Activated naive CD8-positive, alpha-beta T cell treated with anti-CD3 and anti-CD28 coated beads, Interleukin-2, amount 10 ng/mL, durations not matched to agents 7 days and 5 days (primary cell): ENCODE measurements around the gene CCDC39. TPM values are rescaled to one million over a fixed set of nuclear protein-coding genes. Genes with fewer than 3 reads are reported as not detected.

Experiments
- ATAC-seq: fragments of 150-1000 bp; cut with Tn5 transposase; one replicate; pipeline ENCODE4 v1.10.0; 2021; ENCODE audit warnings: low read depth, moderate library complexity
- POLR2A ChIA-PET: fragments of 350-600 bp; sonication (Branson Sonifier 250); formaldehyde crosslinking; loops from one replicate; lab custom pipeline; 2021; ENCODE audit warnings: antibody characterized with exemption; lab: Charles Lee
- DNase-seq: peaks from one replicate; pipeline ENCODE4 v3.0.0; 2021
- H3K27ac Mint-ChIP-seq: one replicate; pipeline ENCODE4 v1.8.0; 2022; ENCODE audit warnings: mild to moderate bottlenecking, mixed read lengths
- H3K27me3 Mint-ChIP-seq: one replicate; pipeline ENCODE4 v1.8.0; 2022; ENCODE audit warnings: mild to moderate bottlenecking, moderate library complexity, mixed read lengths
- H3K36me3 Mint-ChIP-seq: one replicate; pipeline ENCODE4 v1.8.0; 2021; ENCODE audit warnings: mild to moderate bottlenecking, mixed read lengths
- H3K4me1 Mint-ChIP-seq: one replicate; pipeline ENCODE4 v1.8.0; 2021; ENCODE audit warnings: mixed read lengths
- H3K4me3 Mint-ChIP-seq: one replicate; pipeline ENCODE4 v1.8.0; 2022; ENCODE audit warnings: mild to moderate bottlenecking, moderate library complexity, mixed read lengths
- H3K9me3 Mint-ChIP-seq: one replicate; pipeline ENCODE4 v1.8.0; 2021; ENCODE audit warnings: mixed read lengths
- total RNA-seq, 2 experiments: library from RNA; stranded (reverse); gene quantifications; one replicate each; pipeline ENCODE4 v1.2.3, GENCODE V29; 2021

CCDC39 gene
- total RNA-seq: not detected

DNA sequence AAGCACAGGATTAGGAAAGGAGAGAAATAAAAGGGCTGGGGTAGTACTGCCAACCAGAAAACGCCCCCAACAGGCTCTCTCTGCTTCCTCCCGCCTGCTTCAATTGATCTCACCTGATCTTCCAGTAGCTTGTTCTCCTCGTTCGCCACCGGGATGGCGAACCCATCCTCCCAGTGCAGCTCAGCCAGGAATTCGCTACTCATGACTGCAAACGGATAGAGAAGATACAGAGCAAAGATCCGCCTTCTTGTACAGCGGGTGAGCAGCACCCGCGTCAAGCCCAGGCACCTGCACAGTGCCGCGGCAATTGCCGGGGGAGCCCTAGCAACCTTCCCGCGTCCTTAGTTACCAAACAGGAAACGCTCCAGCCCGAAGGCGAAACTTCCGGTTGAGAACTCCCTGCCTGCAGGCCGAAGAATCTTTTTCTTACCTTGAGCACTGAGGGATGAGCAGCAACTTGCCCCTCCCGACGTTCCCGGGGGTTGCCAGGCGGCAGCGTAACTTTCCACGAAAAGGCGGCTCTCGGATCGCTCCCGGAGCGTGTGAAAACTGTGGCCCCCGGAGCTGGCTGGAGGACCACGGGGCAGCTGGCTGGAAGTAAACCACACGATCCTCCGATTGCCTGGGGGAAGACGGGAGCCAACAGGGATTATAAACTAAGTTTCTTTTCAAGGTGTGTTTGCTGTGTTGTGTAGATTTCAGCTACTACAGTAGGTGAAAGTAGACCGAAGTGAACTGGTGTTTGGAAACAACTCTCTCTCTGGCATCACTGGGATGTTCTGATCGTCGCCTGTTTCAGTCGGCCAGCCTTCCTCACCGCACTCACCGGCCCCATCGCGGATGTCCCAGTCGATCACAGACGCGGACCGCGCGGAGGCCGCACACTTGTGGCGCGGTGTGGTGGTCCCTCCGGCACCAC is at the start of gene CCDC39:
Gene CCDC39 (minus strand): TSS at position 312 of the 919 bp plus-strand sequence. CDS start 109 bp downstream, at position 203.
- Mint-ChIP-seq H3K27me3 (peaks cover 37% of the 10 kb centered on the region), H3K9me3 (no peaks in the 10 kb centered on the region), H3K27ac (no peak within 1 kb of the TSS), H3K36me3 (no peaks in the 10 kb centered on the region), H3K4me1 (peaks cover 16% of the 10 kb centered on the region), H3K4me3 (peak within 1 kb of the TSS; percentile 88)
- peak; percentile 64 for DNase-seq
- POLR2A ChIA-PET: interaction anchor here (0.6 kb wide), 1 partner anchor 334 kb away, joined by 3 read pairs; no protein-coding TSS in a partner anchor
- peak; percentile 91 for ATAC-seq

DNA sequence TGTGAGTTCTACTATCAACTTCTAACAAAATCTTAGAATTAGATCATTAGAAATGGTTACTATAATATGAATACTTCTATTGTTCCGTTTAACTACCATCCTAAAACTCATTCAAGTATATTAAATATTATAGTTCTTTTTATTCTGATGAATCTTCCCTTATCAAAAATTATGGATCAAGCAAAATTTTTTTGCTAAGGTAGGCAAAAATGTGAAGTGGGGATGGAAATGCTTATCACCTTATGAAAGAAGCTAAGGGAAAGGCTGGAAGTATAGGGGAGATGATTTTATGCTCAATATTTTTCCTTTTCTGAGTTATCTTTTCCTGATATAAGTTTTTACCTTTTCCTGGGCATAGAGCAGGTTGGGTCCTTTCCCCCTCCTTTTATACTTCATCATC is 40.7 kb upstream of the CCDC39 start:
- POLR2A ChIA-PET: no interaction called here
- Mint-ChIP-seq H3K4me1 (no peaks in the 10 kb centered on the region), H3K4me3 (no peak overlapping the region), H3K27me3 (no peaks in the 10 kb centered on the region), H3K9me3 (no peaks in the 10 kb centered on the region), H3K36me3 (no peaks in the 10 kb centered on the region), H3K27ac (no peak overlapping the region)
- ATAC-seq (no peak), DNase-seq (no peak)

DNA sequence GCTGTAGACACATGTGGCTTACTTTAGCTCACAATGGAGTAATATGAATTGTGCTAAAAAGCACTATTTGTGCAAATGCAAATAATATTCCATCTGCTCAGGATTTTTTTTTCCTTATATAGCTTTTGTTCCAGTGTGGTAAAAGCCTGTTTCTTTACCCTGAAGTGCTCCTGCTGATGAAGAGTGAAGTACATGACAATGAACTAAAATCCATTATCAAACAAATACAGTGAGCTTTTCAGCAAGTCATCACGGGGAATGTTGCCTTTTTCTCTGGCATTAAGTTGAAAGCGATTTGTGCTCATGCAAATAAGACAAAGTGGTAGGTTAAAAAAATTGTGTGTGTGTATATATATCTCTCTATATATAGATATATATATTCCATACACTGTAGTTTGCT is 28.6 kb upstream of the CCDC39 start:
- POLR2A ChIA-PET: no interaction called here
- Mint-ChIP-seq H3K27ac (no peak overlapping the region), H3K36me3 (no peaks in the 10 kb centered on the region), H3K4me3 (no peak overlapping the region), H3K9me3 (no peaks in the 10 kb centered on the region), H3K4me1 (no peaks in the 10 kb centered on the region), H3K27me3 (peaks cover 3% of the 10 kb centered on the region)
- ATAC-seq (no peak), DNase-seq (no peak)

DNA sequence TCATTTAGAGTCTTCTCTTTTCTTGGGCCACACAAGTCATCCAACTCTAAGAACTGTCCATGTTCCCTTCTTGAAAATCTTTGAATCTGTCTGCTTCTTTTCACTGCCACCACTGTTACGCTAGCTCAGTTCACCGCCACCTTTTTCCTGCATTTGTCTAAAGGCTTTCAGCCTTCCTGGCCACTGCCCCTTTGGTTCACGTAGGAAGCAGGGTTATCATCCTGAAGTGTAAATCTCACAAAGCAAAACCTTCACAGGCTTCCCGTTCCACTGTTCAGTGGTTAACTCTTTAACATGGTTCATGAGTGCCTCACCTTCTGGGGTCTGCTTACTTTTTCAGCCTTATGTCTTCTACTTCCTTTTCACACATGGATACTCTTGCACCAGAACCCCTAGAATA is 26.3 kb upstream of the CCDC39 start:
- no peak for ATAC-seq

DNA sequence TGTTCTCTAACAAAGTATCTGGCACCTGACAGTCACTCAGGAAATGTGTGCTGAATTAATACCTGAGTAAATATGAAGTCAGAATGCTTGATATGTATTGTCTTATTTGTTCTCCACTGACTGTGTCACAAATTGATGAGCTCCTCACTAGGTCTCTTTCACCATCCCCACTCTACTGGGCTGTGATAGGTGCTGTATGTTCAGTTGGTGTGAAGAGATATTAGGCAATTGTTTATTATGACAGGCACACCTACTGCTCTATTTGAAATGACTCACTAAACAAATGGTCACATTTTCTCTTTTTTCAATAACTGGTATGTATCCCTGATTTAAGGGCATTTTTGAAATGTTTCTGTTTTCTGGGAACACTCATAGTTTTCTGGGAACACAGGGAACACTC is 25.2 kb upstream of the CCDC39 start:
- DNase-seq (no peak), ATAC-seq (no peak)
- POLR2A ChIA-PET: no interaction called here
- Mint-ChIP-seq H3K27ac (no peak overlapping the region), H3K4me1 (no peaks in the 10 kb centered on the region), H3K36me3 (no peaks in the 10 kb centered on the region), H3K9me3 (no peaks in the 10 kb centered on the region), H3K27me3 (peaks cover 3% of the 10 kb centered on the region), H3K4me3 (no peak overlapping the region)

More for the DNA sequence above, 26.3 kb upstream of the CCDC39 start:
- H3K27ac Mint-ChIP-seq: no peak overlapping the region
- no peaks in the 10 kb centered on the region for H3K36me3 Mint-ChIP-seq
- peaks cover 3% of the 10 kb centered on the region for H3K27me3 Mint-ChIP-seq
- no peak overlapping the region for H3K4me3 Mint-ChIP-seq
- no peak for DNase-seq
- POLR2A ChIA-PET: no interaction called here
- no peaks in the 10 kb centered on the region for H3K4me1 Mint-ChIP-seq
- H3K9me3 Mint-ChIP-seq: no peaks in the 10 kb centered on the region

DNA sequence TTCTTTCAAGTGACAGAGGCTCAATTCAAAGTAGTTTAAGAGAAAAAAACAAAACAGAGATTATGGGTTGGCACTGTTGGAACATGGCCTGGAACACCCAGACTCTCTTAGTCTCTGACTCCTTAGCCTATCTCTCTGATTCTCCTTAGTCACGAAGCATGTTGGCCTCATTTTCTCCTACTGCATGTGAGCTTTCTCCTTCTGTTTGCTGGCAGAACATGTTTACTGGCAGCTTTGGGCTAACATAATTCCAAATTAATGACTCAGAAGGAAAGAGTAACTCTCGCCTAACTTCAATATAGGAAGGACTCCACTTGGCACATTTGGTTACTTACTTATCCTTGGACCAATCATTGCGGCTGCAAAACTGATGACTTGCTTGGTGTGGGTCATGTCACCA is 21.7 kb upstream of the CCDC39 start:
- no peak for DNase-seq
- no peak overlapping the region for H3K4me3 Mint-ChIP-seq
- H3K27ac Mint-ChIP-seq: no peak overlapping the region
- H3K36me3 Mint-ChIP-seq: no peaks in the 10 kb centered on the region
- peaks cover 4% of the 10 kb centered on the region for H3K27me3 Mint-ChIP-seq
- ATAC-seq: no peak
- POLR2A ChIA-PET: no interaction called here
- no peaks in the 10 kb centered on the region for H3K9me3 Mint-ChIP-seq
- H3K4me1 Mint-ChIP-seq: no peaks in the 10 kb centered on the region

DNA sequence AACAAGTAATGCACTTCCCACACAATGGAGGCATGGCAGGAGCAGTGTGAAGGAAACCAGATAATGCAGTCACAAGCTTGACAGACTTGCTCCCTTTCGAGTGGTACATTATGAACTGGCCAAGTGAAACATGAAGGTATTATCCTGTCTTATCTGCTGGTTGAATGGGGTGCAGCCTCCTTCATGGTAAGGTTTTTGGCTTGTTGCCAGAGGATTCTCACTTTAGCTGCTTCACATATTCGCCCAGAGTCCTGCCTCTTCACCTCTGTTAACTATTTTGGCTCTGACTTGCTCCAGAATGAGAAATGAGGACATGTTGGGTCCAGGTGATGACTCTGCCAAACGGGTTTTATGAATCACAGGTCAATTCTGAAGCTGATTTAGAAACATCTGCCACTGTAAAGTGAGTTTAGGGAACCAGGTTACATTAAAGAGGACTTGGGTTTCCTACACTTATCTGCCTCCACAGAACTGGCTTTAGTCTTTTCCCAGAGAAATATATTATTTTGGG is 19.5 kb upstream of the CCDC39 start:
- POLR2A ChIA-PET: no interaction called here
- ATAC-seq (no peak), DNase-seq (no peak)
- Mint-ChIP-seq H3K27ac (no peak overlapping the region), H3K4me3 (no peak overlapping the region), H3K36me3 (no peaks in the 10 kb centered on the region), H3K9me3 (no peaks in the 10 kb centered on the region), H3K4me1 (no peaks in the 10 kb centered on the region), H3K27me3 (peaks cover 8% of the 10 kb centered on the region)

DNA sequence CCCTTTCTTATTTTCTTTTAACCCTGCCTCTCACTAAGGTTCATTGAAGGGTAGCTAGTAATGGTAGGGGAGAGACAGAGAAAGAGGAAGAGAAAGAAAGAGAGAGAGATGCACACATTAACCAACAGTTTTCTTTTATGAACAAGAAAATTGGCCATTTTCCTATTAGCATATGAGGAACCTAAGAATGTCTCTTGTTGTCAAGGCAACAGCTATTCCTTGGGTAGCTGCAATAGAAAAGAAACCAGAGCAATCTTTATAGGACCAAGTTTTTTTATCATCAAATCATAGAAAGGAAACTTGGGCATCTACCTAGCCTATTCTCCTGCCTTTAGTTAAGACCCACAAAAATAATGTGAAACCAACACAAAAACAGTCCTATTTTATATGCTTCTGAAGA is 15.0 kb upstream of the CCDC39 start:
- Mint-ChIP-seq H3K4me1 (no peaks in the 10 kb centered on the region), H3K9me3 (no peaks in the 10 kb centered on the region), H3K4me3 (no peak overlapping the region)

DNA sequence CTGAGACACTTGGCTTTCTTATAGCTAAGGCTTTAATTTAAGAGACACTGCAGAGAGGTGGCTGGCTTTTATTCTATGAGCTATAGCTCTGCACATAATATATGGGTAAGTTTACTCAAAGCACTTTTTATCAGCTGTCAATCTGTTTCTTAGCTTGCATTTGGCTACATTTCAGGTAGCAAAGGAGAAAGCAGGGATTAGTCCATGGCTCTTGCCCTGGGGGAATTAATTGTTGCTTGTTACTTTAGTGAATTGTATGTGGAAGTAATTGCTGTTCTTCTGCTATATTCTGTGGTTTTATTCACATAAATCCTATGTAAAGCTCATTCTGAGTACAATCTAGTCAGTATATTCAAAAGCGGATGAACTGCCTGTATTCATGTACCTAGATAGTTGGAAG is 14.4 kb upstream of the CCDC39 start:
- POLR2A ChIA-PET: no interaction called here
- ATAC-seq (no peak), DNase-seq (no peak)
- Mint-ChIP-seq H3K4me1 (no peaks in the 10 kb centered on the region), H3K27me3 (peaks cover 21% of the 10 kb centered on the region), H3K9me3 (no peaks in the 10 kb centered on the region), H3K27ac (no peak overlapping the region), H3K36me3 (no peaks in the 10 kb centered on the region), H3K4me3 (no peak overlapping the region)

More for the DNA sequence above, 15.0 kb upstream of the CCDC39 start:
- no peak overlapping the region for H3K27ac Mint-ChIP-seq
- DNase-seq (no peak), ATAC-seq (no peak)
- H3K36me3 Mint-ChIP-seq: no peaks in the 10 kb centered on the region
- peaks cover 18% of the 10 kb centered on the region for H3K27me3 Mint-ChIP-seq
- POLR2A ChIA-PET: no interaction called here

DNA sequence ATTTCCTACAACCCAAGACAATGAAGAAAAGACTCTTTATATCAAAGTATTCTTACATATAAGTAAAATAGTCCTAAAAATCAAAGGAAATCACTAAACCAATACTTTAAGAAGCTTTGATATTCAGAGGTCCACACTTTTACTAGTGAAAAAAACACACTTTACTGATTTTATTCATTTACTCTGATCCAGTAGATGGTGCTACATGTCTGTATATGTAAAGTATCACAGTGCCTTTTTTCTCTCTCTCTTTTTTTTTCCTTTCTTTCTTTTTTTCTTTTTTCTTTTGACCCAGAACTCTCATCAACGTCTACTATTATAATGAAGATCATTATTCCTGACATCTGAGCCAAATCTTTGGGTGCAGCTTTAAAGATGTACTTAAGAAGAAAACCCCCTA is 10.8 kb upstream of the CCDC39 start:
- no peak overlapping the region for H3K27ac Mint-ChIP-seq
- ATAC-seq: no peak
- H3K27me3 Mint-ChIP-seq: peaks cover 26% of the 10 kb centered on the region
- no peaks in the 10 kb centered on the region for H3K36me3 Mint-ChIP-seq
- no peak for DNase-seq
- POLR2A ChIA-PET: no interaction called here
- no peaks in the 10 kb centered on the region for H3K4me1 Mint-ChIP-seq
- no peak overlapping the region for H3K4me3 Mint-ChIP-seq
- no peaks in the 10 kb centered on the region for H3K9me3 Mint-ChIP-seq

DNA sequence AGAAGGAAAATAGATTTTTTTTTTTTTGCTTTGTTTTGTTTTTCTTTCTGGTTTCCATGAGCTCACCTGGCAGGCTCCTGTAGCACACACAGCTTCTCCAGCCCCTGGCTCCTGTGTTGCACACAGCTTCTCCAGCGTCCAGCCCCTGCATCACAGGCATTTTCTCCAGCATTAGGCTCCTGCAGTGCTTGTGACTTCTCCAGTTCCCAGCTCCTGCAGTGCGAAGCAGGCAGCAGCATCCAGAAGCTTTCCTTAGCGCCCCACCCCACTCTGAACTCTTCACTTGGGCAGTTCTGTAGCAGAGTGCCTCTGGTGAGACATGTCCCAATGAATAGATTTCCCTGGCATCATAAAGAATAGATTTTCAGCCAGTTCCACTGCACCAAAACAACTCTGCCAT is 5.5 kb upstream of the CCDC39 start:
- Mint-ChIP-seq H3K4me3 (no peak overlapping the region), H3K4me1 (peaks cover 4% of the 10 kb centered on the region), H3K27ac (no peak overlapping the region), H3K27me3 (peaks cover 25% of the 10 kb centered on the region), H3K36me3 (no peaks in the 10 kb centered on the region), H3K9me3 (no peaks in the 10 kb centered on the region)
- POLR2A ChIA-PET: no interaction called here
- no peak for ATAC-seq
- DNase-seq: no peak

DNA sequence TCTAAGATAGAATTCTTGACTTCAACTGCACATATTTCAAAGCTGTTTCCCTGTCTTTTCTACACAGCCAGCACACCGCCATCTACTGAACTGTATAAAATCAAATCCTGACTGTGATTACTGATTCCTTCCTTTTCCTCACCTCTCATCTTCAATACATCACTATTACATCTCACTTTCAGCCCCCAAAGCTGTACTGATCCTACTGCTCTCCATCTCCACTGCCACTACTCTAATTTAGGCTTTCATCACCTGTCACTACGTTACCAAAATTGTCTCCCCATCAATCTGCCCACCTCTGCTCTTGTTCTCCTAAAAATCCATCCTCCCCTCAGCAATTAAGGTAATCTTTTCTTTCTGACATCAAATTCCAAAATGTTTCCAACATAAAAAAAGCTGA is 4.5 kb upstream of the CCDC39 start:
- Mint-ChIP-seq H3K27ac (no peak overlapping the region), H3K9me3 (no peaks in the 10 kb centered on the region), H3K36me3 (no peaks in the 10 kb centered on the region), H3K4me3 (no peak overlapping the region), H3K4me1 (peaks cover 12% of the 10 kb centered on the region), H3K27me3 (peaks cover 30% of the 10 kb centered on the region)
- POLR2A ChIA-PET: no interaction called here
- no peak for DNase-seq
- no peak for ATAC-seq

DNA sequence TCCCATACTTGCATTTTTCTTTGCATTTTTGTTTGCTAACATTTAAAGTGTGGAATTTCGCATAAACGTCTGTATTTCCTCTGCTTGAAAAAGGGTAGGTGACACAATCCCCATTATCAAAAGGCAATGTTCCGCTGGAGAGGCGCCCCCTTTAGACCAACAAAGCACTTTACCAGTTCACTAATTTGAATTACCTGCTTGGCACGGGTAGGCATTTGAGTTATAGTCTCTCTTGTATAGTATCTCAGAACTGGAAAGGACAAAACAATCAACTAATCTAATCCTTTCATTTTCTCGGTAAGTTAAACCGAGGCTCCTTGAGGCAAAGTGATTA is 775 bp upstream of the CCDC39 start:
- peak overlapping the region; percentile 88 for H3K4me3 Mint-ChIP-seq
- H3K4me1 Mint-ChIP-seq: peaks cover 16% of the 10 kb centered on the region
- POLR2A ChIA-PET: no interaction called here
- ATAC-seq: peak; percentile 17
- peaks cover 37% of the 10 kb centered on the region for H3K27me3 Mint-ChIP-seq
- no peaks in the 10 kb centered on the region for H3K9me3 Mint-ChIP-seq
- no peak overlapping the region for H3K27ac Mint-ChIP-seq
- no peak for DNase-seq
- no peaks in the 10 kb centered on the region for H3K36me3 Mint-ChIP-seq

DNA sequence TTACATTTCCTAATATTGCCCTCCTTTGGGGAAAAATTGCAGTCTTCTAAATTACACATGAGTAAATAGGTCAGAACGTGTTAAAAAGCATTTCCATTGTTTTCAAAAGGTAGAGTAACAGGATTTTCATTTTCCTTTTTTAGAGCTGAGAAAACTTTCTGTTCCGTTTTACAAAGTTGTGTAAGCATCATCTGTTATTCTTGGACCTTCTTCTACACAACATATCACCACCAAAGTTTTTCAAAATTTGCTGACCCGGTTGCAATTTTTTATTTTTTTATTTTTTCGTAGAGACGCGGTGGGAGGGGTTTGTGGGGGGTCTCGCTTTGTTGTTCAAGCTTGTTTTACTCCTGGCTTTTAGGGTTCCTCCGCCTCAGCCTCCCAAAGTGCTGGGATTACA is 1.1 kb downstream of the CCDC39 start:
- Mint-ChIP-seq H3K27ac (no peak overlapping the region), H3K36me3 (no peaks in the 10 kb centered on the region), H3K9me3 (no peaks in the 10 kb centered on the region), H3K4me1 (peaks cover 16% of the 10 kb centered on the region), H3K4me3 (no peak overlapping the region), H3K27me3 (peaks cover 41% of the 10 kb centered on the region)
- POLR2A ChIA-PET: no interaction called here
- ATAC-seq: no peak
- no peak for DNase-seq
